Astrocyte of the spinal cord (primary cell): ENCODE measurements around the gene ARID1A.
A peak's percentile ranks its signal among the peaks of the same experiment; 100 is the strongest.

Source experiments
- DNase-seq: peaks from one replicate; pipeline ENCODE4 v3.0.0; 2011; ENCODE audit warnings: low read depth, low spot score
- H3K4me3 ChIP-seq: 2 replicates; pipeline ENCODE4 v1.5.1; 2011; ENCODE audit warnings: low read depth, mild to moderate bottlenecking, low read length, moderate library complexity
- CTCF ChIP-seq: IDR thresholded peaks from 2 replicates; pipeline ENCODE4 v1.5.1; 2012; ENCODE audit warnings: low read depth, mild to moderate bottlenecking, low read length, inconsistent platforms
- in situ Hi-C: cut with HindIII; loops from 2 replicates; pipeline ENCODE4 v1.10.0; 2017; ENCODE audit warnings: low sequenced_read_pairs

The ARID1A gene

GRCh38 chr1:26826261-26827105 is 130.7 kb downstream of the ARID1A start, which contains the start of gene ZDHHC18:
Gene ZDHHC18 (plus strand): TSS chr1:26826688. CDS start chr1:26826805, 117 bp downstream.
- peak within 1 kb of the TSS; percentile 73 for H3K4me3 ChIP-seq
- in situ Hi-C loops, result no loop called here
- peak; percentile 40 for TF ChIP-seq CTCF
- peak; percentile 35 for DNase-seq

- DNase-seq, result no peak
- peak overlapping the region; percentile 73 for H3K4me3 ChIP-seq
- in situ Hi-C loops, result no loop called here
- no peak for TF ChIP-seq CTCF
Measured at GRCh38 chr1:26827106-26827604, 131.3 kb downstream of the ARID1A start.

GRCh38 chr1:26827663-26828062 is 131.8 kb downstream of the ARID1A start:
- TF ChIP-seq CTCF, result no peak
- DNase-seq, result no peak
- in situ Hi-C loops, result no loop called here

GRCh38 chr1:26828411-26828991 is 132.7 kb downstream of the ARID1A start:
- in situ Hi-C loops, result no loop called here
- DNase-seq, result no peak
- H3K4me3 ChIP-seq, result no peak overlapping the region
- no peak for TF ChIP-seq CTCF

More at GRCh38 chr1:26827663-26828062, 131.8 kb downstream of the ARID1A start:
- H3K4me3 ChIP-seq, result peak overlapping the region; percentile 73

- no peak overlapping the region for H3K4me3 ChIP-seq
Measured at GRCh38 chr1:26829184-26829911, 133.5 kb downstream of the ARID1A start.

More at GRCh38 chr1:26829184-26829911, 133.5 kb downstream of the ARID1A start:
- in situ Hi-C loops, result no loop called here
- DNase-seq, result no peak
- no peak for TF ChIP-seq CTCF
